ENCODE data around the gene RETREG3.

RETREG3 gene, protein sequence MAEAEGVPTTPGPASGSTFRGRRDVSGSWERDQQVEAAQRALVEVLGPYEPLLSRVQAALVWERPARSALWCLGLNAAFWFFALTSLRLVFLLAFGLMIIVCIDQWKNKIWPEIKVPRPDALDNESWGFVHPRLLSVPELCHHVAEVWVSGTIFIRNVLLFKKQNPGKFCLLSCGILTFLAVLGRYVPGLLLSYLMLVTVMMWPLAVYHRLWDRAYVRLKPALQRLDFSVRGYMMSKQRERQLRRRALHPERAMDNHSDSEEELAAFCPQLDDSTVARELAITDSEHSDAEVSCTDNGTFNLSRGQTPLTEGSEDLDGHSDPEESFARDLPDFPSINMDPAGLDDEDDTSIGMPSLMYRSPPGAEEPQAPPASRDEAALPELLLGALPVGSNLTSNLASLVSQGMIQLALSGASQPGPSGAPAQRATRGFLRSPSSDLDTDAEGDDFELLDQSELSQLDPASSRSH

DNA sequence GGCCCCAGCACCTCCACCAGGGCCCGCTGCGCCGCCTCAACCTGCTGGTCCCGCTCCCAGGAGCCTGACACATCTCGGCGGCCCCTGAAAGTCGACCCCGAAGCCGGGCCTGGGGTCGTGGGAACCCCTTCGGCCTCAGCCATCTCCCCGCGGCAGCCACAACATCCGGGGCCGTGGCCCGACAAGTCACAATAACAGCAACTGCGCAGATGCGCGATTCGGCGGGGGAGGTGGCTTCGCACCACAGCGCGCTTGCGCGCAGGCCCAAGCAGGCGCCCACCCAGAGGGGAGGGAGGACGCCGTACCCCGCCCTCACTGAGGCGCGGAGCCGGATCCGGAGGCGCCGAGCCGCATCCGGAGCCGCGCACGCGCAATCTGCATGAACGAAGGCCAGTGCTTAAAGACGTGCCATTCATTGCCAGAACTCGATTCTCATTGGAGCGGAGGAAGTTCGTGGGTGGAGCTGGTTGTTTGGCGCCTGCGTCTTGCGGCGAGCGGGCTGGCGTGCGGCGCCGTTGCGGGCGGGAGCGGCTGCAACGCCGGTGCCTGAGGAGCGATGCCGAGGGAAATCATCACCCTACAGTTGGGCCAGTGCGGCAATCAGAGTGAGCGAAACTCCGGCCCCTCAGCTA is at the start of gene RETREG3, which contains the start of gene TUBG1:
RETREG3 (minus strand) TSS at position 193 of the 632 bp plus-strand sequence; CDS start at position 143, 50 bp downstream.
TUBG1 (plus strand) TSS at position 502 of the 632 bp plus-strand sequence; CDS start at position 557, 55 bp downstream.
- Histone ChIP-seq H3K4me1 (peaks cover 30 to 45% (median 39%) of the 10 kb centered on the region in 10 experiments), H3K4me2 (peak within 1 kb of the TSS; percentile 87 to 96 (median 92)), H3K27ac (peak within 1 kb of the TSS; percentile 80 to 94 (median 87)), H3K9ac (peak within 1 kb of the TSS; percentile 84 to 95 (median 90)), H3K4me3 (peak within 1 kb of the TSS; percentile 79 to 96 (median 86)), H3K9me3 (replicated peaks in 1 of 11) (no peaks in the 10 kb centered on the region), H3K27me3 (no peaks in the 10 kb centered on the region), H4K20me1 (peaks cover 25 to 44% (median 39%) of the 10 kb centered on the region in 11 experiments; a peak in 18 of 22 replicates), H3K36me3 (peaks cover 23 to 44% (median 33%) of the 10 kb centered on the region in 11 experiments)
- TF ChIP-seq Cebpa-rat (IDR thresholded peaks at IDR 0.05), result no peak

DNA sequence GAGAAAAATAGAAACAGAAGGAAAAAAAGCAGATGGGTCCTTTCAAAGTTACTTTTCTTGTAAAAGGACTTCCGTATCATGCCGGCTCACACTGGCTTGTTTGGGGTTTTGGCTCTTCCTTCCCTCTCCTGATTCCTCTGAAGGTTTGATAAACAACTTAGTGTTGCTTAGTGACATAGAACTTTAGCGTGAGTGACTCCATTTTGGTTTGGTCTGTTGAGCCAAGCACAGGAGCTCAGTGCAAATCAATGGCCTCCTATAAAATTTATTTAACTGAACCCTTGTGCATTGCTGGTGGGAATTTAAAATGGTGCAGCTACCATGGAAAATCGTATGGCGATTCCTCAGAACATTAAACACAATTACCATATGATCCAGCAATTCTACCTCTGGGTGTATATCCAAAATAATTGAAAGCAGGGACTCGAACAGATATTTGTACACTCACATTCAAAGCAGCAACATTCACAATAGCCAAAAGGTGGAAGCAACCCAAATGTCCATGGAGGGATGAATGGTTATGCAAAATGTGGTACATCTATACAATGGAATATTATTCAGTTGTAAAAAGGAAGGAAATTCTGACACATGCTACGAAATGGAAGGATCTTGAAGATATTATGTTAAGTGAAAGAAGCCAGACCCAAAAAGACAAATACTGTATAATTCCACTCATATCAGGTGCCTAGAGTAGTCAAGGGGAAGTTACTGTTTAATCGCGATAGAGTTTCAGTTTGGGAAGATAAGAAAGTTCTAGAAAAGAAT is 48.8 kb upstream of the RETREG3 start:
- Histone ChIP-seq H3K36me3 (peaks cover 0 to 17% (median 6%) of the 10 kb centered on the region in 11 experiments; a peak in 10 of 22 replicates), H3K9ac (no peak overlapping the region), H3K9me3 (replicated peaks in 1 of 11) (peaks cover 0 to 8% (median 0%) of the 10 kb centered on the region in 11 experiments; a peak in 3 of 22 replicates), H3K4me1 (peaks cover 13 to 28% (median 21%) of the 10 kb centered on the region in 10 experiments; a peak in 19 of 20 replicates), H3K27me3 (peaks cover 0 to 8% (median 0%) of the 10 kb centered on the region in 11 experiments; a peak in 1 of 22 replicates), H4K20me1 (no peaks in the 10 kb centered on the region), H3K4me2 (peak overlapping the region in 5 of 11 experiments; percentile 87 to 100 (median 98); a peak in 3 of 22 replicates), H3K4me3 (no peak overlapping the region), H3K27ac (no peak overlapping the region)
- TF ChIP-seq Cebpa-rat (IDR thresholded peaks at IDR 0.05), result no peak

DNA sequence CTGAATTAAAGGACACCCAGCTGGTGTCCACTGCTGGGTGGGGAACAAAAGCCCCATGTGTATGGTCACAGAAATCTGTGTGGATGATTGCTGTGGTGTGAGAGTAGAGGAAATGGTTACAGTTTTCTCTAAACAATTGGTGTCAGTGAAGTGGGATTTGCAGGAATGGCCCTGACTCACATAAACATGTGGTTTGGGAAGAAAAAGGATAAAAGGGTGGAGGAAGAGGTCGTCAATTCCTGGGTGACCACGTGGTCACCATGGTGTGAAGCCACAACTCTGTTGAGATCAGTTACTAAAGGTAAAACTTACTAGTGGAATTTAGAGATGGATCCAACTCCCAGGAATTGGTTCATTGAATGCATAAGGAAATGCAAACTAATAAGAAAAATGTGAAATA is 46.4 kb upstream of the RETREG3 start:
- no peak overlapping the region for H3K9ac ChIP-seq
- H3K27me3 ChIP-seq, result peaks cover 0 to 8% (median 0%) of the 10 kb centered on the region in 11 experiments; a peak in 1 of 22 replicates
- H3K4me2 ChIP-seq, result peak overlapping the region in 9 of 11 experiments; percentile 6 to 56 (median 32); a peak in 14 of 22 replicates
- H3K36me3 ChIP-seq, result no peaks in the 10 kb centered on the region
- H3K9me3 ChIP-seq (replicated peaks in 1 of 11), result peaks cover 0 to 8% (median 0%) of the 10 kb centered on the region in 11 experiments; a peak in 3 of 22 replicates
- TF ChIP-seq Cebpa-rat (IDR thresholded peaks at IDR 0.05), result no peak
- H3K27ac ChIP-seq, result no peak overlapping the region
- no peaks in the 10 kb centered on the region for H4K20me1 ChIP-seq
- peaks cover 10 to 28% (median 21%) of the 10 kb centered on the region in 10 experiments; a peak in 19 of 20 replicates for H3K4me1 ChIP-seq
- H3K4me3 ChIP-seq, result no peak overlapping the region

DNA sequence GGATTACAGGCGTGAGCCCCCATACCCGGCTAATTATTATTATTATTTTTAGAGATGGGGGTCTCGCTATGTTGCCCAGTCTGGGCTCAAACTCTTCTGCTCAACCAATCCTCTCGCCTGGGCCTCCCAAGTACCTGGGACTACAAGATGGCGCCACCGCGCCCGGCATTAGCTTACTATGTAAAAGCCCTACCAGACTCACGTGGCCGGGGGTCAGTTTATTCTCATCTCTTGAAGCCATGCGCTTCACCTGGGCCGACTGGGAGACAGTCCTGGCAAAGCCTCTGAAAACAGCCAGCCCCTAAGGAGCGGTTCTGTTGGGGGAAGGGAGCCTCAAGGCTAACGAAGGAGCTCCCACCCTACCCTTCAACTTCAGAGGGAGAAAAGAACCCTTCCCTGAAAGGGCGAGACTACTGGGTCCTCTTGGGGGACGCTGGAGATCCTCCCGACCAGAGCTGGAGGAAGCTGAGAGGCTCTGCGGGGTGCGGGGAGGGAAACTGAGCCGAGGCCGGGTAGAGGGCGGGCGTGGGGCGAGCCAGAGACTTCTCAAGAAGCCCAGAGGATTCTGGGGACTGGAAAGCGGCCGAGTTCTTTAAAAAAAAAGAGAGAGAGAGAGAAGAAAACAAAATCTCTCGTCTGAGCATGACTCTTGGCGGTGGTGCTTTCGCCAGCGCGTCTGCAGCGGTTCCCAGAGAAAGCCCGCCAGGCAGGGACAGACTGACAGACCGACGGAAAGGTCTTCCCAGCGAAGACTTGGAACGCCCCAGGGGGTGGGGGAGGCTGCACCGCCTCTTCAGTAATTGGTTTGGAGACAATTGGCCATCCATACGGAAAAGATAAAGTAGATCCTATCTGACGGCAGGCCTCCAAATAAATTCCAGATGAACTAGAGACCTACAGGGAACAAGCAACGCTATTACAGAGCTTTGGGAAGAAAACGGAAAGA is 44.3 kb upstream of the RETREG3 start:
- H3K4me2 ChIP-seq, result no peak overlapping the region
- H3K9me3 ChIP-seq (replicated peaks in 1 of 11), result peaks cover 0 to 7% (median 0%) of the 10 kb centered on the region in 11 experiments; a peak in 3 of 22 replicates
- H3K36me3 ChIP-seq, result no peaks in the 10 kb centered on the region
- H3K4me1 ChIP-seq, result peaks cover 0 to 14% (median 9%) of the 10 kb centered on the region in 10 experiments; a peak in 14 of 20 replicates
- H3K9ac ChIP-seq, result no peak overlapping the region
- peaks cover 0 to 8% (median 0%) of the 10 kb centered on the region in 11 experiments; a peak in 2 of 22 replicates for H3K27me3 ChIP-seq
- H3K27ac ChIP-seq, result no peak overlapping the region
- H4K20me1 ChIP-seq, result no peaks in the 10 kb centered on the region
- no peak overlapping the region for H3K4me3 ChIP-seq
- no peak for TF ChIP-seq Cebpa-rat (IDR thresholded peaks at IDR 0.05)

DNA sequence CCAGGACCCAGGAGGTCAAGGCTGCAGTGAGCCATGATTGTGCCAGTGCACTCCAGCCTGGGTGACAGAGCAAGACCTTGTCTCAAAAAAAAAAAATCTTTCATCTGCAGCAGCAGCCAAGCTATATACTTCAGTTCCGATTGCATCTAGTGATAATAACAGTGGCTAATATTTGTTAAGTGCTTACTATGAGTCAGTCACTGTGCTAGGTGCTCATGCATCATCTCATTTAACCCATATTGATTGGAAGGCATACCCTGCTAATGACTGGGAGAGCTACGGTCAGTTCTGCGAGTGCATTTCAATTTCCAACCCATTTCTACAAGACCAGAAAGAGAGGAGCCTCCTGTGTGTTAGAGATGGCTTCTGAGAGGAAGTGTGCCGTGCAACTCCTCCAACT is 42.2 kb upstream of the RETREG3 start:
- Histone ChIP-seq H3K27me3 (peaks cover 0 to 8% (median 0%) of the 10 kb centered on the region in 11 experiments; a peak in 2 of 22 replicates), H3K4me3 (no peak overlapping the region), H3K9me3 (replicated peaks in 1 of 11) (no peaks in the 10 kb centered on the region), H3K9ac (no peak overlapping the region), H3K27ac (no peak overlapping the region), H3K36me3 (no peaks in the 10 kb centered on the region), H3K4me2 (no peak overlapping the region), H3K4me1 (peaks cover 3 to 32% (median 27%) of the 10 kb centered on the region in 10 experiments; a peak in 17 of 20 replicates), H4K20me1 (no peaks in the 10 kb centered on the region)
- no peak for TF ChIP-seq Cebpa-rat (IDR thresholded peaks at IDR 0.05)

DNA sequence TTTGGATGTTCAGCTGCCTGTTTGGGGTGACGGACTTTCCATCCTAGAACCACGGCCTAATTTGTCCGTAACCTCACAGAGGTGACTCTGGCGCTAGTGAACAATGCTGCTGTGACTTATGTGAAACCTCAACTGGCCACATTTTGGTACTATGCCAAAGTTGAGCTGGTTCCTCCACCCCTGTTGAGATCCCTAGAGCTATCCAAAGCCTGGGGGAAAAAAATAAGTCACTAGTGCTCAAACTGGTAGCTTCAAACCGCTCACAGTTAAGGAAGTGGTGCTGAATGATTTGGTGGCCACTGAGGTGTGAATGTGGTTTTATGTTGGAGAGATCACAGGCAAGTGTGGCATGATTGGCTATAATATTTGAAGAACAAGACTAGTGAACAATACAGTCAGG is 38.6 kb upstream of the RETREG3 start:
- Histone ChIP-seq H3K27ac (no peak overlapping the region), H3K9ac (peak overlapping the region in 1 of 11 experiments; percentile 1; a peak in 1 of 22 replicates), H3K36me3 (no peaks in the 10 kb centered on the region), H3K27me3 (no peaks in the 10 kb centered on the region; a peak in 2 of 22 replicates), H3K9me3 (replicated peaks in 1 of 11) (no peaks in the 10 kb centered on the region), H3K4me3 (no peak overlapping the region), H3K4me2 (peak overlapping the region in 10 of 11 experiments; percentile 33 to 83 (median 63); a peak in 20 of 22 replicates), H3K4me1 (peaks cover 3 to 38% (median 29%) of the 10 kb centered on the region in 10 experiments; a peak in 17 of 20 replicates), H4K20me1 (no peaks in the 10 kb centered on the region)
- no peak for TF ChIP-seq Cebpa-rat (IDR thresholded peaks at IDR 0.05)

DNA sequence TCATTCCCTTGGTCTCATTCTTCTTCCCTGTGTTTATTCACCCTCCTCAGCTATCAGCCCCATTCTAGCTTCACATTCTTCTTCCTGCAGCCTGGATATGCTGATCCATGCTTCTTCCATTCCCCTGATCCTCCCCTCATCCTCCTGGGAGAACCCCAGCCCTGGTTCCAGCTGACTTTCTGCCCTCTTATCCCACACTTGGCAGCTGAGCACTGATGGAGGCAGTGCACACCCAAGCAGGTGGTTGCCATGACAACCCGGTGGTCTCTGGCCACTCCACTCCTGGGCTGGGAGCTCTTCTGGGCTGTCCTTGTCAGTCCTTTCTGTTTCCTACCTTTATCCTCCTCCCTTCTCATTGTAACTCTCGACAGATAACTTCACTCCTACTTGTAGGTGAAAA is 33.2 kb upstream of the RETREG3 start:
- peaks cover 0 to 39% (median 28%) of the 10 kb centered on the region in 10 experiments; a peak in 17 of 20 replicates for H3K4me1 ChIP-seq
- H3K36me3 ChIP-seq, result no peaks in the 10 kb centered on the region
- no peaks in the 10 kb centered on the region for H3K9me3 ChIP-seq (replicated peaks in 1 of 11)
- TF ChIP-seq Cebpa-rat (IDR thresholded peaks at IDR 0.05), result no peak
- H3K4me2 ChIP-seq, result peak overlapping the region in 9 of 11 experiments; percentile 33 to 74 (median 64); a peak in 18 of 22 replicates
- peak overlapping the region in 1 of 11 experiments; percentile 35; a peak in 1 of 22 replicates for H3K9ac ChIP-seq
- H3K27me3 ChIP-seq, result no peaks in the 10 kb centered on the region; a peak in 1 of 22 replicates
- H3K4me3 ChIP-seq, result no peak overlapping the region
- H4K20me1 ChIP-seq, result no peaks in the 10 kb centered on the region
- H3K27ac ChIP-seq, result no peak overlapping the region
